Sigmoid colon (tissue), 4 donors: Measurements from ENCODE around the gene IL17RD.

Source experiments
- CTCF ChIP-seq, 4 experiments: fragments of 450-650 bp in 3 of 4; fragments of 200-600 bp in 1 of 4; IDR thresholded peaks; one replicate each; pipeline ENCODE4 v1.5.1; 2016 to 2019; ENCODE audit warnings: antibody characterized with exemption in 4 of 4, mild to moderate bottlenecking in 3 of 4, moderate library complexity in 2 of 4
- POLR2AphosphoS5 ChIP-seq, 4 donors: sonication (generic); formaldehyde crosslinking; IDR thresholded peaks; one replicate each; pipeline ENCODE4 v1.6.1; 2017; ENCODE audit warnings: antibody characterized with exemption in 4 of 4

- TF ChIP-seq CTCF (IDR thresholded peaks at IDR 0.05) (no peak), POLR2AphosphoS5 (IDR thresholded peaks at IDR 0.05) (no peak)
Observed at GRCh38 chr3:57052662-57053061, 112.5 kb downstream of the IL17RD start.
